ENCODE results near the gene SGSM1.

Gene SGSM1

GRCh38 chr22:24812950-24813775 is 7.2 kb downstream of the SGSM1 start:
- peaks cover 21% of the 10 kb centered on the region for H3K9me3 Mint-ChIP-seq
- peaks cover 10% of the 10 kb centered on the region for H3K36me3 Mint-ChIP-seq (ENCODE audit: low read depth)
- no peaks in the 10 kb centered on the region for H3K27me3 Mint-ChIP-seq (ENCODE audit: low read depth, poor library complexity)
- TF ChIP-seq CTCF (IDR thresholded peaks at IDR 0.05): no peak
- no peak overlapping the region for H3K4me3 Mint-ChIP-seq
- H3K4me1 Mint-ChIP-seq: peaks cover 26% of the 10 kb centered on the region
- no peak for DNase-seq
- no peak overlapping the region for H3K27ac Mint-ChIP-seq

- Mint-ChIP-seq H3K4me3 (no peak overlapping the region), H3K36me3 (ENCODE audit: low read depth) (peaks cover 10% of the 10 kb centered on the region), H3K27me3 (ENCODE audit: low read depth, poor library complexity) (no peaks in the 10 kb centered on the region), H3K9me3 (peaks cover 21% of the 10 kb centered on the region), H3K4me1 (peaks cover 26% of the 10 kb centered on the region), H3K27ac (no peak overlapping the region)
- no peak for DNase-seq
- TF ChIP-seq CTCF (IDR thresholded peaks at IDR 0.05): no peak
Measured at GRCh38 chr22:24813861-24814770, 8.1 kb downstream of the SGSM1 start.

GRCh38 chr22:24816806-24817205 is 10.8 kb downstream of the SGSM1 start:
- no peak for DNase-seq
- Mint-ChIP-seq H3K4me3 (no peak overlapping the region), H3K27me3 (ENCODE audit: low read depth, poor library complexity) (peaks cover 5% of the 10 kb centered on the region), H3K4me1 (peaks cover 4% of the 10 kb centered on the region), H3K9me3 (peaks cover 21% of the 10 kb centered on the region), H3K36me3 (ENCODE audit: low read depth) (peaks cover 10% of the 10 kb centered on the region), H3K27ac (peak overlapping the region; percentile 46)
- TF ChIP-seq CTCF (IDR thresholded peaks at IDR 0.05): no peak

GRCh38 chr22:24819487-24819886 is 13.5 kb downstream of the SGSM1 start:
- H3K36me3 Mint-ChIP-seq (ENCODE audit: low read depth): peaks cover 10% of the 10 kb centered on the region
- peaks cover 13% of the 10 kb centered on the region for H3K27me3 Mint-ChIP-seq (ENCODE audit: low read depth, poor library complexity)
- H3K27ac Mint-ChIP-seq: no peak overlapping the region
- peaks cover 4% of the 10 kb centered on the region for H3K4me1 Mint-ChIP-seq
- no peak for TF ChIP-seq CTCF (IDR thresholded peaks at IDR 0.05)
- H3K4me3 Mint-ChIP-seq: no peak overlapping the region
- H3K9me3 Mint-ChIP-seq: peaks cover 21% of the 10 kb centered on the region
- DNase-seq: no peak

- Mint-ChIP-seq H3K4me1 (peaks cover 4% of the 10 kb centered on the region), H3K4me3 (no peak overlapping the region), H3K27me3 (ENCODE audit: low read depth, poor library complexity) (peaks cover 18% of the 10 kb centered on the region), H3K9me3 (peaks cover 16% of the 10 kb centered on the region), H3K27ac (no peak overlapping the region), H3K36me3 (ENCODE audit: low read depth) (peaks cover 8% of the 10 kb centered on the region)
- DNase-seq: no peak
- TF ChIP-seq CTCF (IDR thresholded peaks at IDR 0.05): no peak
Measured at GRCh38 chr22:24819911-24820461, 14.0 kb downstream of the SGSM1 start.
